ENCODE results near the gene DDX3X.

- TF ChIP-seq POLR2AphosphoS5 (IDR thresholded peaks at IDR 0.05; ENCODE audit: low read depth, low read length) (no peak), CTCF (IDR thresholded peaks at IDR 0.05) (no peak), REST (IDR thresholded peaks at IDR 0.05; ENCODE audit: insufficient read depth in 1 of 2, low read depth in 2 of 2, low read length in 1 of 2) (no peak), TCF7L2 (IDR thresholded peaks at IDR 0.05; ENCODE audit: low read depth, low read length) (no peak)
Measured at GRCh38 chrX:41373989-41374606, 40.1 kb downstream of the DDX3X start.

Measured in Panc1 (cell line).